Caco-2 (cell line): ENCODE results near the gene PIGL. TPM values are rescaled to one million over a fixed set of nuclear protein-coding genes. Genes with fewer than 3 reads are reported as not detected.

Experiments
- BruUV-seq: library from RNA; stranded (reverse); fragments of 400-500 nt; replicated peaks from 2 replicates; lab custom pipeline; 2021; lab: Mats Ljungman, UMichigan
- CTCF ChIA-PET: fragments of 300-600 bp; sonication (Branson Sonifier 250); formaldehyde crosslinking; loops from one replicate; lab custom pipeline; 2022; ENCODE audit warnings: antibody characterized with exemption; lab: Charles Lee
- POLR2A ChIA-PET: fragments of 300-600 bp; sonication (Branson Sonifier 250); formaldehyde crosslinking; loops from one replicate; lab custom pipeline; 2022; ENCODE audit warnings: antibody characterized with exemption; lab: Charles Lee
- DNase-seq, 2 experiments: peaks; one replicate each; pipeline versions ENCODE4 v3.0.0 to v3.0.0-alpha.2; 2020 to 2022
- H3K27me3 ChIP-seq: replicated peaks from 2 replicates; pipeline ENCODE4 v1.6.0; 2011; ENCODE audit warnings: low read length; ENCODE audit not compliant: control insufficient read depth, insufficient read depth
- H3K36me3 ChIP-seq: 2 replicates; pipeline ENCODE4 v1.5.1; 2011; ENCODE audit warnings: low read length; ENCODE audit not compliant: control insufficient read depth, insufficient read depth
- H3K4me1 ChIP-seq: fragments of 250-450 bp; sonication (Bioruptor Pico); 2 replicates; pipeline ENCODE4 v1.5.1; 2020; ENCODE audit warnings: mild to moderate bottlenecking
- H3K4me3 ChIP-seq: 2 replicates; pipeline ENCODE4 v1.5.1; 2011; ENCODE audit warnings: low read depth, mild to moderate bottlenecking, control low read depth, low read length
- H3K9me3 ChIP-seq: fragments of 250-450 bp; sonication (Bioruptor Pico); 2 replicates; pipeline ENCODE4 v1.5.1; 2020; ENCODE audit warnings: mild to moderate bottlenecking, moderate library complexity
- H3K27ac Mint-ChIP-seq: one replicate; pipeline ENCODE4 v1.8.0; 2022; ENCODE audit warnings: mixed read lengths; ENCODE audit not compliant: unreplicated experiment
- H3K27me3 Mint-ChIP-seq: one replicate; pipeline ENCODE4 v1.8.0; 2022; ENCODE audit warnings: mixed read lengths; ENCODE audit not compliant: insufficient read depth, unreplicated experiment
- H3K36me3 Mint-ChIP-seq: one replicate; pipeline ENCODE4 v1.8.0; 2022; ENCODE audit warnings: mild to moderate bottlenecking, mixed read lengths; ENCODE audit not compliant: insufficient read depth, unreplicated experiment
- H3K4me1 Mint-ChIP-seq: one replicate; pipeline ENCODE4 v1.8.0; 2022; ENCODE audit warnings: low read depth, mixed read lengths; ENCODE audit not compliant: unreplicated experiment
- H3K4me3 Mint-ChIP-seq: one replicate; pipeline ENCODE4 v1.8.0; 2022; ENCODE audit warnings: mild to moderate bottlenecking, moderate library complexity, mixed read lengths; ENCODE audit not compliant: unreplicated experiment
- H3K9me3 Mint-ChIP-seq: one replicate; pipeline ENCODE4 v1.8.0; 2022; ENCODE audit warnings: mixed read lengths; ENCODE audit not compliant: unreplicated experiment
- intact Hi-C: fragments of 100-400 bp; cut with micrococcal nuclease; formaldehyde crosslinking; loops from one replicate; pipeline ENCODE4 v1.10.0; 2022; ENCODE audit not compliant: unreplicated experiment
- total RNA-seq: library from RNA; stranded (reverse); gene quantifications from 2 replicates; pipeline ENCODE4 v1.2.3, GENCODE V29; 2022
- TF ChIP-seq, protein P1 (sequence below), 2 experiments: fragments of 200-600 bp in 1 of 2; IDR thresholded peaks; 1 replicate in 1 of 2; 2 replicates in 1 of 2; pipeline versions ENCODE4 v1.5.1 to v1.8.0; 2011 to 2022; ENCODE audit warnings: antibody characterized with exemption in 1 of 2, control low read depth in 1 of 2, inconsistent platforms in 1 of 2, low read depth in 1 of 2, low read length in 1 of 2, mild to moderate bottlenecking in 1 of 2, moderate library complexity in 1 of 2; ENCODE audit not compliant: insufficient read depth in 1 of 2, severe bottlenecking in 1 of 2, unreplicated experiment in 1 of 2

The PIGL gene
- total RNA-seq, 1 experiment from 2014 or later = 21.1 TPM

DNA sequence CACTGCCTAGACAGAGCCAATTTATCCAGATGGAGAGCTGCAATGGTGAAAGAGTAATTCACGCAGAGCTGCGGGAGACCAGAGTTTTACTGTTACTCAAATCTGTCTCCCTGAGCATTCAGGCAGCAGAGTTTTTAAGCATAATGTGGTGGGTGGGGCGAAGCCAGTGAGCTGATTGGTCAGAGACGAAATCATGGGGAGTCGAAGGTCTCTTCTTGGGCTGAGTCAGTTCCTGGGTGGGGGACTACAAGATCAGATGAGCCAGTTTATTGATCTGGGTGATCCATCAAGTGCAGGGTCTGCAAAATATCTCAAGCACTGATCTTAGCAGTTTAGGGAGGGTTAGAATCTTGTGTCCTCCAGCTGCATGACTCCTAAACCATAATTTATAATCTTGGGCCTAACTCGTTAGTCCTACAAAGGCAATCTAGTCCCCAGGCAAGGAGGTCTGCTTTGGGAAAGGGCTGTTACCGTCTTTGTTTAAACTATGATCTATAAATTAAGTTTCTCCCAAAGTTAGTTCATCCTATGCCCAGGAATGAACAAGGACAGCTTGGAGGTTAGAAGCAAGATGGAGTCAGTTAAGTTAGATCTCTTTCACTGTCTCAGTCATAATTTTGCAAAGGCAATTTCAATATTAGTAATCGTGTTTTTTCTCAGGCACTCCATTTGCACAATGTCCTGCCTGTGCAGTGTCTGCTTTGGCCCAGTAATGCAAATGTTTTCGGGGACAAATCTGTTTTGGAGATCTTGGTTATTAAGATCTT, 27.0 kb downstream of the PIGL start:
- no peaks in the 10 kb centered on the region for H3K27me3 ChIP-seq
- Mint-ChIP-seq H3K27ac (no peak overlapping the region), H3K9me3 (no peaks in the 10 kb centered on the region), H3K36me3 (peaks cover 11% of the 10 kb centered on the region), H3K4me3 (no peak overlapping the region), H3K4me1 (peaks cover 13% of the 10 kb centered on the region), H3K27me3 (no peaks in the 10 kb centered on the region)
- ChIA-PET POLR2A (no interaction called here), CTCF (no interaction called here)
- H3K36me3 ChIP-seq = no peaks in the 10 kb centered on the region
- no peak overlapping the region for H3K4me3 ChIP-seq
- intact Hi-C loops = no loop called here
- H3K4me1 ChIP-seq = peaks cover 8% of the 10 kb centered on the region; the same call in 1 of the 2 replicates
- no TSS peak for BruUV-seq
- DNase-seq = no peak
- TF ChIP-seq, protein P1, sequence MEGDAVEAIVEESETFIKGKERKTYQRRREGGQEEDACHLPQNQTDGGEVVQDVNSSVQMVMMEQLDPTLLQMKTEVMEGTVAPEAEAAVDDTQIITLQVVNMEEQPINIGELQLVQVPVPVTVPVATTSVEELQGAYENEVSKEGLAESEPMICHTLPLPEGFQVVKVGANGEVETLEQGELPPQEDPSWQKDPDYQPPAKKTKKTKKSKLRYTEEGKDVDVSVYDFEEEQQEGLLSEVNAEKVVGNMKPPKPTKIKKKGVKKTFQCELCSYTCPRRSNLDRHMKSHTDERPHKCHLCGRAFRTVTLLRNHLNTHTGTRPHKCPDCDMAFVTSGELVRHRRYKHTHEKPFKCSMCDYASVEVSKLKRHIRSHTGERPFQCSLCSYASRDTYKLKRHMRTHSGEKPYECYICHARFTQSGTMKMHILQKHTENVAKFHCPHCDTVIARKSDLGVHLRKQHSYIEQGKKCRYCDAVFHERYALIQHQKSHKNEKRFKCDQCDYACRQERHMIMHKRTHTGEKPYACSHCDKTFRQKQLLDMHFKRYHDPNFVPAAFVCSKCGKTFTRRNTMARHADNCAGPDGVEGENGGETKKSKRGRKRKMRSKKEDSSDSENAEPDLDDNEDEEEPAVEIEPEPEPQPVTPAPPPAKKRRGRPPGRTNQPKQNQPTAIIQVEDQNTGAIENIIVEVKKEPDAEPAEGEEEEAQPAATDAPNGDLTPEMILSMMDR (IDR thresholded peaks at IDR 0.05; ENCODE audit: insufficient read depth in 1 of 2, low read depth in 1 of 2, low read length in 1 of 2, severe bottlenecking in 1 of 2, unreplicated experiment in 1 of 2) = no peak
- no peaks in the 10 kb centered on the region for H3K9me3 ChIP-seq

DNA sequence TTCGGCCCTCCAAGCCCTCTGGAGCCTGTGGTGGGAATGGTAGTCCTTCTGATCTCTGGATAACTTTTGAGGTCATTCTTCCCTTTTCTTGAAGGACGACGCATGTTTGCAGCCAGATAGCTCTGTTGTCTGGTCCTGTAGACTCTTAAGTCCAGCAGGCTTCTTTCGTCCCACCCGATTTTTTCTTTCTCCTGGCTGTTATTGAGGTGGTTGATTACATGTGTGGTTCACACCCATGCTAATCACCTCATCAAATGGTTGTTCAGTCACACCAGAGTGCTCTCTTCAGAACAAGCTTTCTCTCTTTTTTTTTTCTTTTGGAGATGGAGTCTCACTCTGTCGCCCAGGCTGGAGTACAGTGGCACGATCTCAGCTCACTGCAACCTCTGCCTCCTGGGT, 30.6 kb downstream of the PIGL start:
- TF ChIP-seq, protein P1 (IDR thresholded peaks at IDR 0.05; ENCODE audit: insufficient read depth in 1 of 2, low read depth in 1 of 2, low read length in 1 of 2, severe bottlenecking in 1 of 2, unreplicated experiment in 1 of 2) = no peak
- no peak overlapping the region for H3K4me3 ChIP-seq
- no peaks in the 10 kb centered on the region for H3K27me3 Mint-ChIP-seq
- no peaks in the 10 kb centered on the region for H3K36me3 ChIP-seq
- peaks cover 13% of the 10 kb centered on the region for H3K4me1 Mint-ChIP-seq
- no peaks in the 10 kb centered on the region for H3K9me3 ChIP-seq
- H3K27me3 ChIP-seq = no peaks in the 10 kb centered on the region
- BruUV-seq = no TSS peak
- POLR2A ChIA-PET = no interaction called here
- peaks cover 8% of the 10 kb centered on the region; the same call in 1 of the 2 replicates for H3K4me1 ChIP-seq
- intact Hi-C loops = no loop called here
- peaks cover 11% of the 10 kb centered on the region for H3K36me3 Mint-ChIP-seq
- H3K27ac Mint-ChIP-seq = peak overlapping the region; percentile 85
- no peak for DNase-seq
- no peaks in the 10 kb centered on the region for H3K9me3 Mint-ChIP-seq
- peak overlapping the region; percentile 52 for H3K4me3 Mint-ChIP-seq
- CTCF ChIA-PET = no interaction called here

DNA sequence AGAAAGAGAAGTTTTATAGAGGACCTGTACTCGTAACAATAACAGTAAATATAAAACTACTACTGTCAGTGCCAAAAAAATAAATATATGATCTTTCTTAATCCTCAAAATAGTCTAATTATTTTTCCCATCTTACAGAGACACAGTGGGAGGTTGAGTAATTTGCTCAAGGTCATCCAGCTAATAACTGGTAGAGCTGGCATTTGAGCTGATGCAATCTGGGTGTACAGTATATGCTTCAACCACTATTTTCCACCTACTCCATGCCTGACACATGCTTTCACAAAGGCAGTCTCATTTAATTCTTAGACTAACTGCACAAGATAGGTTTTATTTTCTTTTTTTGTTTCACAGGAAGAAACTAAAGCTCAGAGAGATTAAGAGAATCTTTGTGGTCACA, 33.6 kb downstream of the PIGL start:
- no peaks in the 10 kb centered on the region for H3K36me3 ChIP-seq
- H3K4me1 Mint-ChIP-seq = peaks cover 13% of the 10 kb centered on the region
- ChIA-PET CTCF (no interaction called here), POLR2A (no interaction called here)
- no TSS peak for BruUV-seq
- DNase-seq = no peak
- H3K9me3 Mint-ChIP-seq = no peaks in the 10 kb centered on the region
- H3K36me3 Mint-ChIP-seq = peaks cover 16% of the 10 kb centered on the region
- H3K4me1 ChIP-seq = peaks cover 8% of the 10 kb centered on the region; the same call in 1 of the 2 replicates
- H3K4me3 ChIP-seq = no peak overlapping the region
- intact Hi-C loops = no loop called here
- H3K27me3 ChIP-seq = no peaks in the 10 kb centered on the region
- H3K4me3 Mint-ChIP-seq = no peak overlapping the region
- TF ChIP-seq, protein P1 (IDR thresholded peaks at IDR 0.05; ENCODE audit: insufficient read depth in 1 of 2, low read depth in 1 of 2, low read length in 1 of 2, severe bottlenecking in 1 of 2, unreplicated experiment in 1 of 2) = no peak
- no peaks in the 10 kb centered on the region for H3K9me3 ChIP-seq
- no peaks in the 10 kb centered on the region for H3K27me3 Mint-ChIP-seq
- no peak overlapping the region for H3K27ac Mint-ChIP-seq
